IPS-NIHi11 (cell line): ENCODE results near the gene URB1.

Experiments
- DNase-seq: peaks from one replicate; pipeline ENCODE4 v3.0.0; 2012; ENCODE audit warnings: mixed read lengths, low spot score

Gene URB1

DNA sequence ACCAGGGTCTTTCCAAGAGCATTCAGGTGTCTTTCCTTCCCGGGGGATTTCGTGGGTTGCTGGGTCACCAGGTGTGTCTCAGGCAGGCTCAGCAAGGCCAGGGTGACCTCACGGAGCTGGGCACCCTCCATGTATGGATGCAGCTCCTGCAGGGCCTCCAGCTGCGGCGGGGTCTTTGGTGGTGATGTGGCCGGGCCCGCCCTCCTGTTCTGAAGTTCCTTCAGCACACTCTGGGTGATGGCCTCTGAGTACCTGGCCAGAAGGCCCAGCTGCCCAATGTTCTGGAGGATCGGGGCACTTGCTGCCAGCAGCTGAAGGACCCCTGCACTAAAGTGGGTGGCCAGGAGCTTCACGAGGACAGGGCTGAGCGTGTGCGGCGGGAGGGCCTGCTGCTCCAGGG, 45.5 kb downstream of the URB1 start:
- DNase-seq: no peak

- no peak for DNase-seq
Measured at GRCh38 chr21:32346951-32347350, 45.9 kb downstream of the URB1 start.

DNA sequence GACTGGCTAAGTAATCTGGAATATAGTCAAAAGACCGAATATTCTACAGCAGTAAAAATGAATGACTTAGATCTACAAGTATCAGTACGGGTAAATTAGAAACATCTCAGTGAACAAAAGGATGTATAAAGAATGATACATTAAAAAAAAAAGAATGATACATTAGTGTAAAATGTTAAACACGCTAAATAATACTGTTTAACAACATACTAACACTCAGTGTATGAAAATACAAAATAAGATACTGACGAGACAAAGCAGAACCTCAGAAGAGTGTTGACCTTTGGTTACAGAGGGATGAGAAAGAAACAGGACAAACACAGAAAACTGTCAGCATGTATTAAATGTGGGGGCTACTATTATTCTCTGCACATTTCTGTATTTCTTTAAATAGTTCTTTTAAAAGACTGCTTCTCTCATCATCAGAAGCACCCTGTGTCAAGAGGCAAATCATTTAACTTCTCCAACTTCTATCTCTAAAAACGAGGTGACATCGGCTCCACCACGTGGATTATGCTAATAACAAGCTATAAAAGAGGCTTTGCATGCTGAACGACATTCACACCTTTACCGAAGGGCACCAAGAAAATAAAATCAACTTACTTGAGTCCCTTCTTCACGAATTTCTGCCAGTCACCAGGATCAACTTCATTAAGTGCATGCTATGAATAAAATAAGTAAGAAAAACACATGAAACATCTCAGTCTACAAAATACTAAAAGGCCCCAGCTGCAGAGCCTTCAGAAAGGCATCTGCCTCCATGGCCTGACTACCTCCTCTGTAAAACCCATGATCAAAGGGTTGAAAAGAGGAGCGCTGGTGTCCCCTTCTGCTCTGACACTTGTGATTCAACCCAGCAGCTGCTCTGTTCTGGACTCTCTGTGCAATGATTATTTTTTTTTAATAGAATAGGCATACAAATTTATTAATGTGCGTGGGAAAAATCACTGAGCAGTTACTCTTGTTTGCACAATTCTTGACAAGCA, 51.7 kb downstream of the URB1 start:
- DNase-seq: no peak

- DNase-seq: no peak
Measured at GRCh38 chr21:32338209-32338921, 54.4 kb downstream of the URB1 start.

- DNase-seq: no peak
Measured at GRCh38 chr21:32337206-32337605, 55.6 kb downstream of the URB1 start.

DNA sequence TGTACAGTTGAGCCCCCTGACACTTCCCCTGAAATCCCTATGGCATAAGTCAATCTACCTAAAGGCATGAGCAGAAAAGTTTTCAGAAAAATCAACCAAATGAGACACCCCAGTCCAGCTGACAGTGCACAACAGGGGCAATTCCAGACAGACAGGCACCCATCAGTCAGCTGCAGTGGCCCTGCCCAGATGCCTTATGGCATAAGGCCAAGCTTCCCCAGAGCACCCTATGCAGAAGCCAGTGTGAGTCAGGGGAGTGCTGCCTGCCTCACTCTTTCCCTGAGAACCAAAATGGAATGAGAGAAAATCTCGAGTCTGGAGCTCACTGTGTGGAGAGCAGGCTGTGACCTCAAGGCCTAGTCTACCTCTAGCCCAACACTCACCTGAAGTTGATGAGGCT, 56.1 kb downstream of the URB1 start:
- no peak for DNase-seq

DNA sequence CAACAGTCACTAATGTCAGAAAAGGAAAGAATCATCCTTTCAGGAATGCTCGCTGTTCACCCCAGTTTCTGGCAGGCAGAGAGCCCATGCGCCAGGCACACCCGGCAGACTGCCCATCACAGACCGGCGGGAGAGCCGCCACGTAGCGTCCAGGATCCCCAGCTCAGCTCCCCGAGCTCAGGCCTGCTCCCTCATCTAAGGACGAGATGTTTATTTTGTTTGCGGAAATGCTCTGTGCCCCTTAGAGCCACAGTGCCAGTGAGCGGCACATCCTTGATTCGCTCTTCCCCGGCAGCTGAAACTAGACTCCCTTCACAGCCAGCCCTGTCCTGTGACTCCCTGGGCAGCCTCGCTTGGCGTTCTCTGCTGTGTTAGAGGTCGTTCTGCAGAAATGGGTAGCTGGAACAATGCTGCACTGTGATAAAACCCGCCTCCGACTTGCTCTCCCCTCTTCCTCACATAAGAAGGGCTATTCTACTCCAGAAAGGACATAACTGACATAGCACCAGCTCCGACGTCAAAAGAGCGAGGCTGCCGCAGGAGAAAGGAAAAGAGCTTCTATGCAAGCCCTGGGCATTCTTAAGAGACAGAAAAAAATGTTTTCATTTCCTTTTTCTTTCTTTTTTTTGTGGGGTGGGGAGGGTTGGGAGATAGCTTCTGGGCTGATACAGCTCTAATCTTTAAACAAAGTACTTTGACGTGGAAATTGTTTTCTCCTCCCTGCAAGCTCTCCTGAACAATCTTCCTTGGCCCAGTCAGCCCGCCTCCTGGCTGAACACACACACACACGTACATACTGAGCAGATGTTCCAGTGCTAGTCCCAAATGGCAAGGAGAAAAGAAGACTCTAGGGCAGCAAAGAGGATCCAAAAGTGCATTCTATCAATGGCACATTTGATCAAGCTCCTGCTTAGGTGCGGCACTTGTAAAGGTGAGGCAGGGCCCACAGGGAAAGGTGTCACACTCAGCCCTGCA, 56.9 kb downstream of the URB1 start:
- no peak for DNase-seq

GRCh38 chr21:32334980-32335531, 57.8 kb downstream of the URB1 start:
- peak; percentile 45 for DNase-seq

DNA sequence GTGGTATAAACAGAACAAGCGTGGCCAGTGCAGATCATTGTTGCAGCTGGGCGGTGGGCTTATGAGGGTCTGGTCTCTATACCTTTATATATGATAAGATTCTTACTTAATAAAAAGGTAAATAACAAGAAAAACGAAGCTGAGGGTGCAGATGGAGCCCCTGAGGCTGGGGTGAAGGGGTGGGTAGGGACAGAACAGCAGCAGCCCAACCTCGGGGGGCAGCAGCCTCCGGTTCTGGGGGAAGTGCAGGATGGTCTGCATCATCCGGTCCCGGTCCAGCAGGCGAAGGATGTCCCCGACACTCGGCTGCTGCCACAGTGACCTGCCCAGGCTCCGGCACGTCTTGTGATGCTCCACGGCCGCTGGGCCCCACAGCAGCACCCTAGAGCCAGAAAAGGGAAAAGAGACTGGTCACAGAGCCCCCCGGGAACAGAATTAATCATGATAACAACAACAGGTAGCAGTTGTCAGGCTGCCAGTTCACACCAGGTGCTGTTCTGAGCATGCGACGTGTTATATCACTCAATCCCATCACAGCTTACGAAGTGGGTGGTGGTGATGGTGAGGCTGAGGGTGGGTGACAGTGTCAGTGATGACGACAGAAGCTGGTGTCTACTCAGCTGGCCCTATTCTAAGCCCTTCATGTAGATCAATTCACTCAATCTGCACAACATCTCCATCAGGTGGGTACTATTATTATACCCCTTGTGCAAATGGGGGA, 58.7 kb downstream of the URB1 start:
- no peak for DNase-seq

- DNase-seq: no peak
Measured at GRCh38 chr21:32332463-32332951, 60.3 kb downstream of the URB1 start.

DNA sequence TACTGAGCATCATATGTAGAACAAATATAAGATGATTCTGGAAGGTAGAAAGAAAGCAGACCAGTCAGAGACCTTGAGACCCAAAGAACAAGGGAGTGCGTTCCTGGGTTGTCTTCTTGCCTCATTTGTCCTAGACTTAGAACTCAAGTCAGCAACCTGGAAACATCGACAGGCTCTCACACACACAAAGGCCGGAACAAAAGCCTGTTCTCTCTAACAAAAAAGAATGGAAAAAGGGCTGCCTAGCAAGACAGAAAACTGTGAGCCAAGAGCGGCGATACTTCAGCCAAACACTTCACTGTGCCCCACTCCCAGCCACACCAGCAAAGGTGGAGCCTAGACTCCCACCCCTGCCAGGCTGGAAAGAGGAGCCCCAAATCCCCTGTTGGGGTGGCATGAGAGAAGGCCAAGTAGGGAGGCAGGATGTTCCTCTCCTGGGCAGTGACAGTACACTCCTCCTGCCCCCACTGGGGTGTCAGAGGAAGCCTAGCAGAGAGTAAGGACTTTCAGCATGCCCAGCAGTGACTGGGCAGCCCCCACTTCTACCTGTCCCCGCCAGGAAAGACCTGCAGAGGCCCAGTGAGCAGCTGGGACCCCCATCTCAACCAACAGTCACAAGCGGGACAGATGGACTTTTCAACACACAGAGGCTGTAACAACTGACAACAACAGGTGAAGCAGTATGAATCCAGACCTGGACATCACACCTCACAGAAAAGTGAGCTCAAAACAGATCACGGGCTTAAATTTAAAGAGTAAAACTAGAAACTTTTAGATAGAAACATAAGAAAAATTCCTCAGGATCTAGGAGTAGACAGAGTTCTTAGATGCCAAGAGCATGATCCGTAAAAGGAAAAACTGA, 61.1 kb downstream of the URB1 start:
- DNase-seq: no peak

- DNase-seq: no peak
Measured at GRCh38 chr21:32330784-32331311, 62.0 kb downstream of the URB1 start.

GRCh38 chr21:32329776-32330175, 63.0 kb downstream of the URB1 start:
- DNase-seq: no peak

DNA sequence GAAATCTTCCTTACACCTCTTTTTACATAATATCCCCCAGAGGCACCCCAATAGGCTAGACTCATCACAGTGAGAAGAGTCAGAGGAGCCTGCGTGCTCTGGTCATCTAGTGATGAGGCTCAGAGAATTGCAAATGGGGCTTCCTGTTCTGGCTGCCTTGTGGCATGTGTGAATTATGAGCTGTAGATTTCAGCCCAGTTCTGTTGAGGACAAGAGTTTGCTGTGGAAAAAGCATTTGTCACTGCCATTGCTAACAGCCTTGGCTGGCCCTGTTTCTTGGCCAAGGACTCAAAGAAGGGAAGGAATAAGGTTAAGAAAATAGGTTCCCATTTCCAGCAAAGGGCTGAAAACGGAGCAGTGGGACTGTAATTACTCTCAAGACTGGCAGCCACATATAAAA, 63.5 kb downstream of the URB1 start:
- DNase-seq: no peak

GRCh38 chr21:32328595-32328994, 64.2 kb downstream of the URB1 start:
- no peak for DNase-seq

- DNase-seq: no peak
Measured at GRCh38 chr21:32325706-32326105, 67.1 kb downstream of the URB1 start.

DNA sequence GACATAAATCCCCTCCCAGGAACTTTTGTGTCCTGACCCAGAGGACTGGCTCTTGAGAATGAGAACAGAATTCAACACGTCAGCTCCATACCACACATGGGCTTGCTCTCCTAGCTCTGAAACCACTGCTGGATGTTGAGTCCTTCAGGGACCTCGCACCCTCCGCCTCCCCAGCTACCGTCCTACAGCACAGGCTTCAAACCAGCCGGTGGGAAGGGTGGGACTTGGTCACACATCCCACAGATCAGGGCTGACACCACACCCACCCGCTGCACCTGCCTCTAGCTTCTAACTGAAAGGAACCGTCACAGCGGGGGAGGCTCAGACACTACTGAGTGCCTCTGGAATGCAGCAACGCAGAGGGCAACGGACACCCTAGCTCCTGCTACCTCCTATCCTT, 70.1 kb downstream of the URB1 start:
- no peak for DNase-seq

- no peak for DNase-seq
Measured at GRCh38 chr21:32322103-32322502, 70.7 kb downstream of the URB1 start.

- no peak for DNase-seq
Measured at GRCh38 chr21:32321480-32321879, 71.3 kb downstream of the URB1 start.

DNA sequence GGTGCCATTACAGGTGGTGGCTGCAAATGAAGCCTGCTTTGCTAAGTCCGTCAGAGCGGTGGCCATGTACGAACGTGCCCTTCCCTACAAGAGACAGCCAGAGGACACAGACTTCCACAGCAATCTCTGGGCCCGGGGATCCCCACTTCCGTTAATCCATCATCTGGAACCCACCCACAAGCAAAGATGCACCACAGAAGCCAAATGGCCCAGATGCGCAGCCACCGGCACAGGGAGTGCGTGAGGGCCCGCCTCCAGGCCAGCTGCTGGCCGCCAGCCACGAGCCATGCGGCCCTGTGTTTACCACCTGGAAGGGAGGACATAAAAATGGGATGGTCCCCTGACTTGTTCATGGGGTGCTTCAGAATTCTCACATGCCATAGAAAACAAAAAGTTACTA, 72.1 kb downstream of the URB1 start:
- no peak for DNase-seq
